Astrocyte of the spinal cord (primary cell): ENCODE data around the gene GNG13.
A peak's percentile ranks its signal among the peaks of the same experiment; 100 is the strongest.

Experiments
- DNase-seq: peaks from one replicate; pipeline ENCODE4 v3.0.0; 2011; ENCODE audit warnings: low read depth, low spot score
- H3K4me3 ChIP-seq: 2 replicates; pipeline ENCODE4 v1.5.1; 2011; ENCODE audit warnings: low read depth, mild to moderate bottlenecking, low read length, moderate library complexity
- in situ Hi-C: cut with HindIII; loops from 2 replicates; pipeline ENCODE4 v1.10.0; 2017; ENCODE audit warnings: low sequenced_read_pairs
- TF ChIP-seq, protein P1 (sequence below): IDR thresholded peaks from 2 replicates; pipeline ENCODE4 v1.5.1; 2012; ENCODE audit warnings: low read depth, mild to moderate bottlenecking, low read length, inconsistent platforms

The GNG13 gene

DNA sequence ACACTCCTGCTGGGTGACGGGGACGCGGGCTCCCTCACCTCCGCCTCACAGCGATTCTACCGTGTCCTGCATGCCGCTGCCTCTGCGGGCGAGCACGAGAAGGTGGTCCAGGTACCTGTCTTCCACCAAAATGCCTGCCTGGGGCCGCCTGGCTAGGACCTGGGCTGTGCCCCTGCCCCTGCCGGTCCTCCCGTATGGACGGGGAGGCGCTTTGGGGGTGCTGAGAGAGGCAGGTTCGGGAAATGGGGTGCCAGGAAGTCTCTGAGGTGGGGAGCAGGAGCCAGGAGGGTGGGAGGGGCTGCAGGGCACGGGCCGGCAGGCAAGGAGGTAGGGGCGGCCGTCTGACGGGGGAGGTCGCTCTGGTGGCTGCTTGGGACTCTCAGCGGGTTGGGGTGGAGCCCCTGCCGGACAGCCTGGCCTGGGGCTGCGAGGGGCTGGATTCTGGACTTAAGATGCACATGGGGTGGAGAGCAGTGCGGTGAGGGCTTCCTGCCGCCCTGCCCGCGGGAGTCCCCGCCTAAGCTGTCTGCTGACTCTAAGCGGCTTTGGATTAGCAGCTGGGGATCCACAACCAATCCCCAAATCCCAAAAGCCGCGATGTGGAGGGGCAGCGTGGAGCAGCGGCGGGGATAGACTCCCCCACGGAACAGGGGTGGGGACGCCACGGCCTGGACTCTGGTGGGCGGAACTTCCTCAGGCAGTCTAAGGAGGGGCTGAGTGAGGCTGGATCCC, 6.3 kb downstream of the GNG13 start:
- no peak for DNase-seq
- no peak overlapping the region for H3K4me3 ChIP-seq
- in situ Hi-C loops, result no loop called here
- TF ChIP-seq, protein P1, sequence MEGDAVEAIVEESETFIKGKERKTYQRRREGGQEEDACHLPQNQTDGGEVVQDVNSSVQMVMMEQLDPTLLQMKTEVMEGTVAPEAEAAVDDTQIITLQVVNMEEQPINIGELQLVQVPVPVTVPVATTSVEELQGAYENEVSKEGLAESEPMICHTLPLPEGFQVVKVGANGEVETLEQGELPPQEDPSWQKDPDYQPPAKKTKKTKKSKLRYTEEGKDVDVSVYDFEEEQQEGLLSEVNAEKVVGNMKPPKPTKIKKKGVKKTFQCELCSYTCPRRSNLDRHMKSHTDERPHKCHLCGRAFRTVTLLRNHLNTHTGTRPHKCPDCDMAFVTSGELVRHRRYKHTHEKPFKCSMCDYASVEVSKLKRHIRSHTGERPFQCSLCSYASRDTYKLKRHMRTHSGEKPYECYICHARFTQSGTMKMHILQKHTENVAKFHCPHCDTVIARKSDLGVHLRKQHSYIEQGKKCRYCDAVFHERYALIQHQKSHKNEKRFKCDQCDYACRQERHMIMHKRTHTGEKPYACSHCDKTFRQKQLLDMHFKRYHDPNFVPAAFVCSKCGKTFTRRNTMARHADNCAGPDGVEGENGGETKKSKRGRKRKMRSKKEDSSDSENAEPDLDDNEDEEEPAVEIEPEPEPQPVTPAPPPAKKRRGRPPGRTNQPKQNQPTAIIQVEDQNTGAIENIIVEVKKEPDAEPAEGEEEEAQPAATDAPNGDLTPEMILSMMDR, result no peak

DNA sequence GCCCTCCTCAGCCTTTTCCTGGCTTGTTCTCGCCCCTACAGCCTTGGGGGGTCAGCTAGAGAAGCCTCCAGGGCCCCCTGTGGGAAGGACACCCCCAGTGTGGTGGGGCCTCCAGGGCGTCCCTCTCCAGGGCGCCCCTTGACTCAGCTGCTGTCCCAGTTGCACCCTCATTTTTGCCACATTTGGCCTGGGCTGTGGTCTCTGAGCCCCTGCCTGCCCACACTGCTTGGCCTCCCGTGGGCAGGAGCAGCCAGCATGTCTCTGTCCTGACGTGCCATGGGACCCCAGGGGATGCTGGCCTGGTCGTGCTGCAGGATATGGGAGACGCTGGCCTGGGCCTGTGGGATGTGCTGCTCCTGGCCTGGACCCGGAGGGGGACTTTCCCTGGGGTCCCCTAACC, 7.1 kb downstream of the GNG13 start:
- H3K4me3 ChIP-seq, result no peak overlapping the region
- no peak for DNase-seq
- in situ Hi-C loops, result no loop called here
- TF ChIP-seq, protein P1, result no peak

DNA sequence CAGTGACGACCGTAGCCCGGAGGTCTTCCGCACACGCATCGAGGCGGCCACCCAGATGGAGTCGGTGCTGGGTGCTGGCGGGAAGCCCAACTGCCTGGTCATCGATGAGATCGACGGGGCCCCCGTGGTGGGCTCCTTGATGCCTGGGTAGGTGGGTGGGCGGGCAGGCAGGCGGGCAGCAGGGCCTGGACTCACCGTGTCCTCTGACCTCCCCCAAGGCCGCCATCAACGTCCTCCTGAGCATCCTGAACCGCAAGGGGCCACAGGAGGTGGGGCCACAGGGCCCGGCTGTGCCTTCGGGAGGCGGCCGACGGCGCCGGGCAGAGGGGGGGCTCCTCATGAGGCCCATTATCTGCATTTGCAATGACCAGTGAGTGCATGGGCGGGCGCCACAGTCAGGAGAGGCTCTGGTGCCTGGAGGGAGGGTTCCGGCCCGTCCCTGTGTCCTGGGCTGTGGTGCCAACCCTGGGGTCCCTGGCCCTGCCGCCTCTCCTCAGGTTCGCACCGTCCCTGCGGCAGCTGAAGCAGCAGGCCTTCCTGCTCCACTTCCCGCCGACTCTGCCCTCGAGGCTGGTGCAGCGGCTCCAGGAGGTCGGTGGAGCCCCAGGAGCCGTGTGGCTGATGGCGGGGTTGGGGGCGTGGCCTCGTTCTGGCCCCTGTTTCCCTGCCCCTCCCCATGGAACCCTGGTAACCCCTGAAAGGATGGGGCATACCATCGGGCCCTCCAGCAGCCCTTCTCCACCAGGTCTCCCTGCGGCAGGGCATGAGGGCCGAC, 8.1 kb downstream of the GNG13 start:
- in situ Hi-C loops, result no loop called here
- H3K4me3 ChIP-seq, result no peak overlapping the region
- TF ChIP-seq, protein P1, result no peak

DNA sequence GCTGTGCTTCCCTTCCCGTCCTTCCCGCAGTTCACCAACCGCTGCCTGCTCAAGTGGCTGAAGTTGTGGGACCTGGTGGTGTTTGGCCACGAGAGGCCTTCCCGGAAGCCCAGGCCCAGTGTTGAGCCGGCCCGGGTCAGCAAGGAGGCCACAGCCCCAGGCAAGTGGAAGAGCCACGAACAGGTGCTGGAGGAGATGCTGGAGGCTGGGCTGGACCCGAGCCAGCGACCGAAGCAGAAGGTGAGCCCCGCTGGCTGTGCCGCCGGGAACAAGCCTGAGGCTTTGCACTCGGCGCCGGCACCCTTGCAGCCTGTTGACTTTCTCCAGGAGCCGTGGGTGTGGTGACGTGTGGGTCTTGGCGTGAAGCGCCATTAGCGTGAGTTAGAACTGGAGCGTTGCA, 9.4 kb downstream of the GNG13 start:
- in situ Hi-C loops, result no loop called here

More for the DNA sequence above, 8.1 kb downstream of the GNG13 start:
- no peak for DNase-seq

DNA sequence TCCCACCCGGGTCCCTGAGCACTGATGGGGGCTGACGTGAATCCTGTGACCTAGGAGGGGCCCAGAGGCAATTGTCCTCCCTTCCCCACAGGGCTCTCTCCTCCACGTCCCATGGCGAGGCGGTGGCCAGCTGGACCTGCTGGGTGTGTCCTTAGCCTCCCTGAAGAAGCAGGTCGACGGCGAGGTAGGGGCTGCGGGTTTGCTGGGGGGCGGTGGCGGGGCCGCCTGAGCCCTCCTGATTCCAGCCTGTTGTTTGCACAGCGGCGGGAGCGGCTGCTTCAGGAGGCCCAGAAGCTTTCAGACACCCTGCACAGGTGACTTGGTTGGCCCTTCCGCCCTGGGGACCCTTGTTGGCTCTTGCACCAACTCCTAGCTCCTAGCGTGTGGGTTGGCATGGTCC, 10.4 kb downstream of the GNG13 start:
- in situ Hi-C loops, result no loop called here
- DNase-seq, result no peak
- TF ChIP-seq, protein P1, result no peak

More for the DNA sequence above, 9.4 kb downstream of the GNG13 start:
- TF ChIP-seq, protein P1, result no peak
- no peak for DNase-seq
- H3K4me3 ChIP-seq, result no peak overlapping the region

DNA sequence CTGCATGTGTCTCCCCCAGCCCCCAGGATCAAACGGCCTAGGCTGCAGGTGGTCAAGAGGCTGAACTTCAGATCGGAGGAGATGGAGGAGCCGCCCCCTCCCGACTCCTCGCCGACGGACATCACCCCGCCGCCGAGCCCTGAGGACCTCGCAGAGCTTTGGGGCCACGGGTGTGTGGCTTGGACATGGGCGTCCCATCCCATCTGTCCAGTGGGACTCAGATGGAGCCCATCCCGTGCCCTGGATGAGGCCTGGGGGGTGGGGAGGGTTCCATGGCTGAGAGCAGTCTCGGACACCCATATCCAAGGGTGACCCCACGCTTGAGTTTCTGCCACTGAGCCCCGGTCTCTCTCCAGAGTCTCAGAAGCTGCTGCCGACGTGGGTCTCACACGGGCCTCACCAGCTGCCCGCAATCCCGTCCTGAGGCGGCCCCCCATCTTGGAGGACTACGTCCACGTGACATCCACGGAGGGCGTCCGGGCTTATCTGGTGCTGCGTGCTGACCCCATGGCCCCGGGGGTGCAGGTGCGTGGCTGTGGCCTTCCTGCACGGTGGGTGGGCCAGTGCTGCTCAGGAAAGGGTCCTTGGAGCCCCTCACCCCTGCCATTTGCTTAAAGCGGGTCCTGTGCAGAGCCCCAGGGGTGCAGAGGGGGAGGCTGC, 11.2 kb downstream of the GNG13 start:
- TF ChIP-seq, protein P1, result no peak
- DNase-seq, result no peak
- peak overlapping the region; percentile 72 for H3K4me3 ChIP-seq
- in situ Hi-C loops, result no loop called here

More for the DNA sequence above, 10.4 kb downstream of the GNG13 start:
- H3K4me3 ChIP-seq, result no peak overlapping the region
